Liver (tissue), 9 donors: Measurements from ENCODE around the gene WDFY3. TPM values are rescaled to one million over a fixed set of nuclear protein-coding genes. Genes with fewer than 3 reads are reported as not detected.

Experiments
- DNase-seq: peaks from one replicate; pipeline ENCODE4 v3.0.0-alpha.2; 2017; ENCODE audit warnings: low spot score
- H3K27ac ChIP-seq, 2 donors: one replicate each; pipeline ENCODE4 v1.7.0; 2013; ENCODE audit warnings: inconsistent platforms in 2 of 2, low read length in 2 of 2, control low read depth in 1 of 2, low read depth in 1 of 2, mild to moderate bottlenecking in 1 of 2
- H3K27me3 ChIP-seq, 4 donors: one replicate each; pipeline versions ENCODE4 v1.6.1 to v1.7.0; 2013; ENCODE audit warnings: low read length in 3 of 4, inconsistent platforms in 1 of 4, mild to moderate bottlenecking in 1 of 4, moderate library complexity in 1 of 4; ENCODE audit not compliant: control insufficient read depth in 4 of 4, insufficient read depth in 4 of 4
- H3K36me3 ChIP-seq, 4 donors: one replicate each; pipeline versions ENCODE4 v1.6.1 to v1.7.0; 2013; ENCODE audit warnings: low read length in 3 of 4, mild to moderate bottlenecking in 3 of 4, low read depth in 1 of 4, moderate library complexity in 1 of 4; ENCODE audit not compliant: control insufficient read depth in 4 of 4, insufficient read depth in 3 of 4
- H3K4me1 ChIP-seq, 4 donors: one replicate each; pipeline versions ENCODE4 v1.6.1 to v1.7.0; 2013; ENCODE audit warnings: low read length in 3 of 4, mild to moderate bottlenecking in 3 of 4, moderate library complexity in 1 of 4; ENCODE audit not compliant: control insufficient read depth in 4 of 4, insufficient read depth in 4 of 4
- H3K4me3 ChIP-seq, 3 donors: one replicate each; pipeline versions ENCODE4 v1.6.1 to v1.7.0; 2013; ENCODE audit warnings: low read length in 3 of 3, control low read depth in 1 of 3, low read depth in 1 of 3, mild to moderate bottlenecking in 1 of 3
- H3K9ac ChIP-seq, 2 donors: one replicate each; pipeline ENCODE4 v1.7.0; 2013; ENCODE audit warnings: low read length in 2 of 2, mild to moderate bottlenecking in 2 of 2, moderate library complexity in 2 of 2, control low read depth in 1 of 2, low read depth in 1 of 2
- H3K9me3 ChIP-seq, 4 donors: one replicate each; pipeline versions ENCODE4 v1.6.1 to v1.7.0; 2013; ENCODE audit warnings: low read length in 3 of 4; ENCODE audit not compliant: control insufficient read depth in 4 of 4
- EGR1 ChIP-seq, 2 donors: IDR thresholded peaks; 2 replicates each; pipeline ENCODE4 v1.6.1; 2016 to 2018; ENCODE audit warnings: antibody characterized with exemption in 2 of 2, low read depth in 2 of 2
- FOXA1 ChIP-seq: IDR thresholded peaks from 2 replicates; pipeline ENCODE4 v1.6.1; 2016; ENCODE audit warnings: antibody characterized with exemption
- FOXA2 ChIP-seq: IDR thresholded peaks from 2 replicates; pipeline ENCODE4 v1.6.1; 2016; ENCODE audit warnings: antibody characterized with exemption
- GABPA ChIP-seq, 2 donors: IDR thresholded peaks in 1 of 2; conservative IDR thresholded peaks in 1 of 2; 2 replicates each; pipeline ENCODE4 v1.6.1; 2016; ENCODE audit warnings: antibody characterized with exemption in 2 of 2, mild to moderate bottlenecking in 1 of 2, moderate library complexity in 1 of 2
- HNF4A ChIP-seq, 2 donors: conservative IDR thresholded peaks; 2 replicates each; pipeline ENCODE4 v1.6.1; 2016; ENCODE audit warnings: antibody characterized with exemption in 2 of 2, mild to moderate bottlenecking in 2 of 2
- HNF4G ChIP-seq: IDR thresholded peaks from 2 replicates; pipeline ENCODE4 v1.6.1; 2016; ENCODE audit warnings: antibody characterized with exemption
- JUND ChIP-seq, 2 donors: IDR thresholded peaks; 2 replicates each; pipeline ENCODE4 v1.6.1; 2016; ENCODE audit warnings: antibody characterized with exemption in 2 of 2
- MAX ChIP-seq: IDR thresholded peaks from 2 replicates; pipeline ENCODE4 v1.6.1; 2016; ENCODE audit warnings: antibody characterized with exemption
- NR2F2 ChIP-seq: IDR thresholded peaks from 2 replicates; pipeline ENCODE4 v1.6.1; 2016; ENCODE audit warnings: antibody characterized with exemption
- REST ChIP-seq: IDR thresholded peaks from 2 replicates; pipeline ENCODE4 v1.6.1; 2016; ENCODE audit warnings: antibody characterized with exemption, mild to moderate bottlenecking
- RXRA ChIP-seq, 2 donors: IDR thresholded peaks; 2 replicates each; pipeline ENCODE4 v1.6.1; 2017 to 2018; ENCODE audit warnings: antibody characterized with exemption in 2 of 2, mild to moderate bottlenecking in 1 of 2
- SP1 ChIP-seq: IDR thresholded peaks from 2 replicates; pipeline ENCODE4 v1.6.1; 2018; ENCODE audit warnings: antibody characterized with exemption, mild to moderate bottlenecking
- TAF1 ChIP-seq: conservative IDR thresholded peaks from 2 replicates; pipeline ENCODE4 v1.6.1; 2016; ENCODE audit warnings: antibody characterized with exemption, mild to moderate bottlenecking
- YY1 ChIP-seq: IDR thresholded peaks from 2 replicates; pipeline ENCODE4 v1.6.1; 2016; ENCODE audit warnings: antibody characterized with exemption, mild to moderate bottlenecking
- WGBS: extraction: QIAGEN DNeasy Blood & Tissue Kit; methylation state at CpG from one replicate; pipeline ENCODE4 v1.1.7; 2013; 5-methylcytosine and 5-hydroxymethylcytosine counted together
- polyA plus RNA-seq, 2 donors: library from polyadenylated mRNA; stranded (reverse) in 1 of 2; unstranded in 1 of 2; fragments of 200-250 nt in 1 of 2; fragments of >200 nt in 1 of 2; fragmentation: Nextera tagmentation in 1 of 2; extraction: Ambion mirVana in 1 of 2; gene quantifications; one replicate each; pipeline versions ENCODE4 v1.2.1 to v1.2.3, GENCODE V29; 2013 to 2015
- total RNA-seq, 2 donors: library from RNA; depleted of rRNA; stranded (reverse); fragments of >200 nt; gene quantifications; one replicate each; pipeline ENCODE4 v1.2.3, GENCODE V29; 2014
- TF ChIP-seq, protein P1 (sequence below): IDR thresholded peaks from 2 replicates; pipeline ENCODE4 v1.6.1; 2016; ENCODE audit warnings: antibody characterized with exemption
- TF ChIP-seq, protein P2 (sequence below): IDR thresholded peaks from 2 replicates; pipeline ENCODE4 v1.6.1; 2016; ENCODE audit warnings: antibody characterized with exemption
- TF ChIP-seq, protein P3 (sequence below): fragments of 150-350 bp; IDR thresholded peaks from 2 replicates; pipeline ENCODE4 v1.5.1; 2017; ENCODE audit warnings: improper control_type of control experiment, low read depth, low read length; ENCODE audit not compliant: missing input control
- donor health status: healthy.
- donor health status: healthy.
- donor health status: healthy.
- donor health status: healthy.
- donor health status: healthy.

Gene WDFY3
- total and polyA plus RNA-seq, 4 donors: 3.2 to 50.5 (median 19.2) TPM

DNA sequence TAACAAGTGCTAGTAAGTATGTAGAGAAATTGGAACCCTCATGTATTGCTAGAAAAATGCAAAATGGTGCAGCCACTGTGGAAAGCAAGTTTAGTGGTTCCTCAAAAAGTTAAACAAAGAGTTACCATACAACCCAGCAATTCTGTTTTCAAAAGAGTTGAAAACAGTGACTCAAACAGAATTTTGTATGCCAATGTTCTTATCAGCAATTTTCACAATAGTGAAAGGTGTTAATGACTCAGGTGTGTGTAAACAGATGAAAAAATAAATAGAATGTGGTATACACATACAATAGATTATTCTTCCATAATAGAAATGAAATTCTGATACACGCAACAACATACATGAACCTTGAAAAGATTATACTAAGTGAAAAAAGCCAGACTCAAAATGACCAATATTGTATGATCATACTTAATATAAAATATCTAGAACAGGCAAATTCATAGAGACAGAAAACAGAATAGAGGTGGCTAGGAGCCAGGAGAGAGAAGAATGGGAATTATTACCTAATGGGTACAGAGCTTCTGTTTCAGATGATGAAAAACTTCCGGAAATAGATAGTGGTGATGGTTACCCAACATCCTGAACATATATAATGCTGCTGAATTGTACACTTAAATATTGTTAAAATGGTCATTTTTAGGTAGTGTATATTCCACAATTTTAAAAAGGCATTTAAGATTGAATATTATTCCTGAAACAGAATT is 51.6 kb downstream of the WDFY3 start:
- no peak overlapping the region for H3K9ac ChIP-seq
- no peaks in the 10 kb centered on the region for H3K9me3 ChIP-seq
- H3K27me3 ChIP-seq: no peaks in the 10 kb centered on the region
- H3K36me3 ChIP-seq: peaks cover 0 to 5% (median 0%) of the 10 kb centered on the region in 4 donors
- TF ChIP-seq FOXA2 (no peak), FOXA1 (no peak), GABPA (IDR thresholded peaks at IDR 0.05 in 1 of 2, conservative IDR thresholded peaks at IDR 0.05 in 1 of 2) (no peak), HNF4G (no peak), REST (no peak), RXRA (IDR thresholded peaks at IDR 0.05) (no peak), EGR1 (IDR thresholded peaks at IDR 0.05; ENCODE audit: low read depth in 2 of 2) (no peak), TAF1 (no peak), NR2F2 (no peak), HNF4A (conservative IDR thresholded peaks at IDR 0.05) (no peak), MAX (no peak), YY1 (no peak), JUND (IDR thresholded peaks at IDR 0.05) (no peak), SP1 (no peak)
- TF ChIP-seq, protein P1, sequence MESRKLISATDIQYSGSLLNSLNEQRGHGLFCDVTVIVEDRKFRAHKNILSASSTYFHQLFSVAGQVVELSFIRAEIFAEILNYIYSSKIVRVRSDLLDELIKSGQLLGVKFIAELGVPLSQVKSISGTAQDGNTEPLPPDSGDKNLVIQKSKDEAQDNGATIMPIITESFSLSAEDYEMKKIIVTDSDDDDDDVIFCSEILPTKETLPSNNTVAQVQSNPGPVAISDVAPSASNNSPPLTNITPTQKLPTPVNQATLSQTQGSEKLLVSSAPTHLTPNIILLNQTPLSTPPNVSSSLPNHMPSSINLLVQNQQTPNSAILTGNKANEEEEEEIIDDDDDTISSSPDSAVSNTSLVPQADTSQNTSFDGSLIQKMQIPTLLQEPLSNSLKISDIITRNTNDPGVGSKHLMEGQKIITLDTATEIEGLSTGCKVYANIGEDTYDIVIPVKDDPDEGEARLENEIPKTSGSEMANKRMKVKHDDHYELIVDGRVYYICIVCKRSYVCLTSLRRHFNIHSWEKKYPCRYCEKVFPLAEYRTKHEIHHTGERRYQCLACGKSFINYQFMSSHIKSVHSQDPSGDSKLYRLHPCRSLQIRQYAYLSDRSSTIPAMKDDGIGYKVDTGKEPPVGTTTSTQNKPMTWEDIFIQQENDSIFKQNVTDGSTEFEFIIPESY: no peak
- TF ChIP-seq, protein P2, sequence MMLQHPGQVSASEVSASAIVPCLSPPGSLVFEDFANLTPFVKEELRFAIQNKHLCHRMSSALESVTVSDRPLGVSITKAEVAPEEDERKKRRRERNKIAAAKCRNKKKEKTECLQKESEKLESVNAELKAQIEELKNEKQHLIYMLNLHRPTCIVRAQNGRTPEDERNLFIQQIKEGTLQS: no peak
- TF ChIP-seq, protein P3, sequence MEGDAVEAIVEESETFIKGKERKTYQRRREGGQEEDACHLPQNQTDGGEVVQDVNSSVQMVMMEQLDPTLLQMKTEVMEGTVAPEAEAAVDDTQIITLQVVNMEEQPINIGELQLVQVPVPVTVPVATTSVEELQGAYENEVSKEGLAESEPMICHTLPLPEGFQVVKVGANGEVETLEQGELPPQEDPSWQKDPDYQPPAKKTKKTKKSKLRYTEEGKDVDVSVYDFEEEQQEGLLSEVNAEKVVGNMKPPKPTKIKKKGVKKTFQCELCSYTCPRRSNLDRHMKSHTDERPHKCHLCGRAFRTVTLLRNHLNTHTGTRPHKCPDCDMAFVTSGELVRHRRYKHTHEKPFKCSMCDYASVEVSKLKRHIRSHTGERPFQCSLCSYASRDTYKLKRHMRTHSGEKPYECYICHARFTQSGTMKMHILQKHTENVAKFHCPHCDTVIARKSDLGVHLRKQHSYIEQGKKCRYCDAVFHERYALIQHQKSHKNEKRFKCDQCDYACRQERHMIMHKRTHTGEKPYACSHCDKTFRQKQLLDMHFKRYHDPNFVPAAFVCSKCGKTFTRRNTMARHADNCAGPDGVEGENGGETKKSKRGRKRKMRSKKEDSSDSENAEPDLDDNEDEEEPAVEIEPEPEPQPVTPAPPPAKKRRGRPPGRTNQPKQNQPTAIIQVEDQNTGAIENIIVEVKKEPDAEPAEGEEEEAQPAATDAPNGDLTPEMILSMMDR: no peak
- peaks cover 0 to 4% (median 1%) of the 10 kb centered on the region in 4 donors for H3K4me1 ChIP-seq
- no peak overlapping the region for H3K4me3 ChIP-seq
- H3K27ac ChIP-seq: no peak overlapping the region
- 89% methylated on average over 2 of the region's 2 CpGs for WGBS
- no peak for DNase-seq
